ENCODE data around the gene LASP1NB.
"Not testable (repeated sequence)": the region's sequence is repeated elsewhere in the genome, so short reads cannot be mapped to it uniquely, and the experiment has no call there.

The LASP1NB gene

DNA sequence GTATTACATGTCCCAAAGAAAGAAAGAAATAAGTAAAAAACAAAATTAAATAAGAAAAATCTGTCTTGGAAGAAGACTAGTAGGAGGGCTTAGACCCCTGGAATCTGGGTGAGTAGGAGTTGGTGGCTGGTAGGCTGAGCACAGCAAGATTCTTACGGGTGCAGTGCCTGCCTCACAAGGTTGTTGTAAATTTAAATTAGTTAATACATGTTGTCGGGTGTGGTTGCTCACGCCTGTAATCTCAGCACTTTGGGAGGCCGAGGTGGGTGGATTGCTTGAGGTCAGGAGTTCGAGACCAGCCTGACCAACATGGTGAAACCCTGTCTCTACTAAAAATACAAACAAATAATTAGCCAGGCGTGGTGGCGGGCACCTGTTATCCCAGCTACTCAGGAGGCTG, 28.4 kb downstream of the LASP1NB start:
- not testable (repeated sequence) for H3K27ac Mint-ChIP-seq; DNase-seq; H3K27me3 Mint-ChIP-seq; H3K36me3 Mint-ChIP-seq (ENCODE audit: low read depth); H3K4me3 Mint-ChIP-seq; H3K9me3 Mint-ChIP-seq
- peaks cover 11% of the 10 kb centered on the region for H3K4me1 Mint-ChIP-seq (ENCODE audit: low read depth)

DNA sequence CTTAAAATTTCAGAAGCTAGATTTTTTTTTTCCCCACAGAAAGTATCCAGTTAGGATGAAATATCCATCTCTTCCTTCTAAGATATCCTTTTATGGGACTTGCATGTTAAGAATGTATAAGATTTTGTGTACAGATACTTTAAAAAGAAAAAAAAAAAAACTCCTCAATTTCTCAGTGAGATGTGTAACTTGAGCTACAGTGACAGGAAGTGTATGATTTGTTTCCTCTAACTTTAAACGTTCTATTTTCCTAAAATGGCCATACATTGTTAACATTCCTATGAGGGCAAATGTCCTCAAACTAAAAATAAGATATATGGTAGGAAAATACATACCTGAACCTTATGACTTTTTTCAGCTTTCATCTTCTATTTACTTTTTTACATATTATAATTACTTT, 32.9 kb downstream of the LASP1NB start:
- Mint-ChIP-seq H3K4me1 (ENCODE audit: low read depth) (peaks cover 31% of the 10 kb centered on the region), H3K9me3 (no peaks in the 10 kb centered on the region), H3K4me3 (no peak overlapping the region), H3K27ac (no peak overlapping the region), H3K27me3 (no peaks in the 10 kb centered on the region), H3K36me3 (ENCODE audit: low read depth) (no peaks in the 10 kb centered on the region)
- DNase-seq, result no peak

DNA sequence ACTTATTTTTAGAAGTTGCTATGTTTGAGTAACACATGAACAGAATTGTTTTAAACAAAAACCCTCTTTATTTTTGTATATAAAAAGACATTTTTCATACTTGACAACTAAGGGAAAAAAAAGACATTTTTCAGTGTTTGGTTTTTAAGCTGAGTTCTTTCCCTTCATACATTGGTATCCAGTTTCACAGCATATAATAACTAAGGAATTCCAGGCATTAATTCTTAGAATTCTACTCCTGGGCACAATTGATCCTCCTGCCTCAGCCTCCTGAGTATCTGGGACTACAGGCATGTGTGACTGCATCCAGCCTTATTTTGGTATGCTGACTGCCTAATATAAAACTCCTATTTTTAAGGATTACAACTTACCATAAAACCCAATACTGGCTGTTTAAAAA, 33.3 kb downstream of the LASP1NB start:
- no peak overlapping the region for H3K4me3 Mint-ChIP-seq
- H3K4me1 Mint-ChIP-seq (ENCODE audit: low read depth), result peaks cover 31% of the 10 kb centered on the region
- no peak for DNase-seq
- no peaks in the 10 kb centered on the region for H3K36me3 Mint-ChIP-seq (ENCODE audit: low read depth)
- no peaks in the 10 kb centered on the region for H3K27me3 Mint-ChIP-seq
- no peaks in the 10 kb centered on the region for H3K9me3 Mint-ChIP-seq
- H3K27ac Mint-ChIP-seq, result peak overlapping the region; percentile 22

DNA sequence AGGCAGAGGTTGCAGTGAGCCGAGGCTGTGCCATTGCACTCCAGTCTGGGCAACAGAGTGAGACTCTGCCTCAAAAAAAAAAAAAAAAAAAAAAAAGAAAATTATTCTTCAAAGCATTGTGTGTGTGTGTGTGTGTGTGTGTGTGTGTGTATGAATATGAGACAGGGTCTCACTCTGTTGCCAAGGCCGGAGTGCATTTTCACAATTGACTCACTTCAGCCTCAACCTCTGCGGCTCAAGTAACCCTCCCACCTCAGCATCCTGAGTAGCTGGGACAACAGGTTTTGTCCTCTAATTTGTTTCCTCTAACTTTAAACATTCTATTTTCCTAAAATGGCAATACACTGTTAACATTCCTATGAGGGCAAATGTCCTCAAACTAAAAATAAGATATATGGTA, 34.1 kb downstream of the LASP1NB start:
- no peak overlapping the region for H3K4me3 Mint-ChIP-seq
- peaks cover 31% of the 10 kb centered on the region for H3K4me1 Mint-ChIP-seq (ENCODE audit: low read depth)
- no peaks in the 10 kb centered on the region for H3K9me3 Mint-ChIP-seq
- DNase-seq, result no peak
- no peaks in the 10 kb centered on the region for H3K27me3 Mint-ChIP-seq
- no peak overlapping the region for H3K27ac Mint-ChIP-seq
- no peaks in the 10 kb centered on the region for H3K36me3 Mint-ChIP-seq (ENCODE audit: low read depth)

DNA sequence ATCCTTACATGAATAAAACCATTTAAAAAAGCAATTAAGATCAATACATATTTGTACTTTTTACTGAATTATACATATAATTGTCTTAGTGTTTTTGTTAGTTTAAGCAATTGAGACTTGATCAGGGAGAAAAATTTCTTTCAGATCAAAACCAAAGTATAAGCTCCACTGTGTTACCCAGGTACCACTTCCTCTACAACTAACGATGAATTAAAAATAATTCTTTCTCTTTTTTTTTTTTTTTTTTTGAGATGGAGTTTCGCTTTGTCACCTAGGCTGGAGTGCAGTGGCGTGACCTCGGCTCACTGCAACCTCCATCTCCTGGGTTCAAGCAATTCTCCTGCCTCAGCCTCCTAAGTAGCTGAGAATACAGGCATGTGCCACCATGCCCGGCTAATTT, 35.0 kb downstream of the LASP1NB start:
- Mint-ChIP-seq H3K36me3 (ENCODE audit: low read depth) (no peaks in the 10 kb centered on the region), H3K27ac (no peak overlapping the region), H3K9me3 (no peaks in the 10 kb centered on the region), H3K4me1 (ENCODE audit: low read depth) (peaks cover 31% of the 10 kb centered on the region), H3K4me3 (no peak overlapping the region), H3K27me3 (no peaks in the 10 kb centered on the region)
- no peak for DNase-seq

DNA sequence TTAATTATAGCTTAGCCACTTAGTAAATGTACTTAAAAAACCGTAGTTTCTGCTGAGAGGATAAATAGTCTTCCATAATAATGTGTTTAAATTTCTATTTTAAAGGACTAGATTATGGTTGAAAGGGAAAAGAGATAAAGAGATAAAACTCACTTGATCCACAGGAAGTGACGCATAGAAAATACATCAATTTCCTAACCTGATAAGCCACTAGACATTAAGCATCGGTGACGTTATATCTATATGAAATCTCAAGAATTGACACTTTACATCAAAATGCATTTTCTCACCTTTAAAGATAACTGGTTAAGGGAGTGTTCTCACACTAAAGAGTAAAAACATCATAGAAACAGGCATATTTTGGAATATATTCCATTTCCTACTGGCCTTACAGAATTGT, 36.0 kb downstream of the LASP1NB start:
- Mint-ChIP-seq H3K4me3 (no peak overlapping the region), H3K4me1 (ENCODE audit: low read depth) (peaks cover 31% of the 10 kb centered on the region), H3K27me3 (no peaks in the 10 kb centered on the region), H3K36me3 (ENCODE audit: low read depth) (no peaks in the 10 kb centered on the region), H3K9me3 (no peaks in the 10 kb centered on the region), H3K27ac (no peak overlapping the region)
- DNase-seq, result no peak

DNA sequence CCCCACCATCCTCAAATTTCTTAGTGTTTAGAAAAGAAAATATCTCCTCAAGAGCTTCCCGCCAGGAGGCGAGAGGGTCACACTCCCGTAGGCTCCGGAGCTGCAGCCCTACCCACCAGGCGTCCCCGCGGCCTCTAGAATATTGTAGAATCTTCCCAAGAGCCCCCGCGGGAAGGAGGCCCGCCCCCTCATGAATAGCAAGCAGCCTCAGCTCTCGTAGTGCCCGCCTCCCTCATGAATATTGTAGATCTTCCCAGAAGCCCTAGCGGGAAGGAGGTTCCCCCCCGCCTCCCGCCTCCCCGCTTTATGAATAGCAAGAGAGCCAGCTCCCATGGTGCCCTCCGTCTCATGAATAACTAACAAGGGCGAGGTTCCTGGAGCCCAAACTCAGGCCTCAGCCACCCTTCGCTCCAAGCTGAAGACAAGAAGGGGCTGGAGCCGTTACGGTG, 41.9 kb downstream of the LASP1NB start, which contains the start of gene FBXO47:
TSS of gene FBXO47 (minus strand) at position 114 of the 449 bp plus-strand sequence. CDS start 4,378 bp downstream, outside the sequence.
- Mint-ChIP-seq H3K4me1 (ENCODE audit: low read depth) (peaks cover 17% of the 10 kb centered on the region), H3K27ac (peak within 1 kb of the TSS; percentile 89), H3K36me3 (ENCODE audit: low read depth) (no peaks in the 10 kb centered on the region), H3K4me3 (peak within 1 kb of the TSS; percentile 70), H3K27me3 (no peaks in the 10 kb centered on the region), H3K9me3 (no peaks in the 10 kb centered on the region)
- peak; percentile 84 for DNase-seq

DNA sequence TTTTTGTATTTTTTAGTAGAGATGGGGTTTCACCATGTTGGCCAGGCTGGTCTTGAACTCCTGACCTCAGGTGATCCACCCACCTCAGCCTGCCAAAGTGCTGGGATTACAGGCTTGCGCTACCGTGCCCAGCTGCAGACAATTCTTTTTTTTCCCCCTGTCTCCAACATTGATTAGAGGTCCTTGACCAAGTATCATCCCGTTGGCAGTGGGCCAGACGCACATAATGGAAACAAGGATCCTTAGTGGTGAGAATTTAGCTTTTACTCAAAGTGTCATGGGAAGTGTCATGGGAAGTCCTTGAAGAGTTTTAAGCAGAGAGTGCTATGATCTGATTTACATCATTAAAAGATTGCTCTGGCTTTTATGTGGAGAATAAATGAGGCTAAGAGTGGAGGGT, 43.9 kb downstream of the LASP1NB start:
- DNase-seq, result no peak
- H3K27me3 Mint-ChIP-seq, result no peaks in the 10 kb centered on the region
- no peak overlapping the region for H3K4me3 Mint-ChIP-seq
- no peaks in the 10 kb centered on the region for H3K9me3 Mint-ChIP-seq
- H3K27ac Mint-ChIP-seq, result no peak overlapping the region
- H3K4me1 Mint-ChIP-seq (ENCODE audit: low read depth), result peaks cover 17% of the 10 kb centered on the region
- H3K36me3 Mint-ChIP-seq (ENCODE audit: low read depth), result no peaks in the 10 kb centered on the region

DNA sequence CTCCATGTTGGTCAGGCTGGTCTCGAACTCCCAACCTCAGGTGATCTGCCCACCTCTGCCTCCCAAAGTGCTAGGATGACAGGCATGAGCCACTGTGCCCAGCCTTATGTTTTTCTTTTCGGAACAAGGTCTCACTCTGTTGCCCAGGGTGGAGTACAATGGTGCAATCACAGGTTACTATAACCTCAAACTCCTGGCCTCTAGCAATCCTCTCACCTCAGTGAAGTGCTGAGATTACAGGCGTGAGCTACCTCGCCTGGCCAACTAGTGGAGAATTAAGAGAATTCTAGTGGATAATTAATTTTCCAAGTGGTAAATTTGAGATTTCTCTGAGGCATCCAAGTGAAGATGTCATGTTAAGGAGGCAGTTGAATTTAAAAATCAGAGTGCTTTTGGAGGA, 44.7 kb downstream of the LASP1NB start:
- Mint-ChIP-seq H3K4me3 (no peak overlapping the region), H3K27me3 (no peaks in the 10 kb centered on the region), H3K36me3 (ENCODE audit: low read depth) (no peaks in the 10 kb centered on the region), H3K9me3 (no peaks in the 10 kb centered on the region), H3K27ac (no peak overlapping the region), H3K4me1 (ENCODE audit: low read depth) (peaks cover 17% of the 10 kb centered on the region)
- no peak for DNase-seq

DNA sequence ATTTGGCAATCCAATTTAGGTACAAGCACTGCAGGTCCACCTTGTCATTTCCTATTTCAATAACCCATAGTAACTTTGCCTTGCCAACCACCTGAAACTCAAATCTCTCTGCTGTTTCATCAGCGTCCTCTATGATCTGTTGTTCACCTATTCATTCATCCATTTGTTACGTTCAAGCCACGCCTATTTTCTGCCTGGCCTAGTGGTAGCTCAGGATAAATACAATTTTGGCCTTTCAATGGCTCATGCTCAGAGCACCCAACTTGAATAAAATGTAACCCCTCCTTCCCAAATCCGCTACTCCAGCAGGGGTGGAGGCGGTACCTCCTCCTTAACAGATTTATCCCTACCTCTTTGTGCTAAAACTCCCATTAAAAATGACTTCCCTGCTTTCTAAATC, 45.4 kb downstream of the LASP1NB start:
- H3K27ac Mint-ChIP-seq, result no peak overlapping the region
- DNase-seq, result no peak
- no peaks in the 10 kb centered on the region for H3K27me3 Mint-ChIP-seq
- no peaks in the 10 kb centered on the region for H3K36me3 Mint-ChIP-seq (ENCODE audit: low read depth)
- no peak overlapping the region for H3K4me3 Mint-ChIP-seq
- H3K9me3 Mint-ChIP-seq, result no peaks in the 10 kb centered on the region
- H3K4me1 Mint-ChIP-seq (ENCODE audit: low read depth), result peaks cover 18% of the 10 kb centered on the region

DNA sequence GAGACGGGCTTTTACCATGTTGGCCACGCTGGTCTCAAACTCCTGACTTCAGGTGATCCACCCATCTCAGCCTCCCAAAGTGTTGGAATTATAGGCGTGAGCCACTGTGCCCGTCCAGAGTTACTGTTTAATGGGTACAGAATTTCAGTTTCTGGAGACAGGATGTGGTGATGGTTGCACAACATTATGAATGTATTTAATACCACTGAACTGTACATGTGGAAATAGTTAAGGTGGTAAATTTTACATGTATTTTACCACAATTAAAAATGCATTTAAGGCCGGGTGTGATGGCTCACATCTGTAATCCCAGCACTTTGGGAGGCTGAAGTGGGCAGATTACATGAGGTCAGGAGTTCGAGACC, 50.8 kb downstream of the LASP1NB start:
- not testable (repeated sequence) for H3K4me1 Mint-ChIP-seq (ENCODE audit: low read depth); H3K4me3 Mint-ChIP-seq; H3K36me3 Mint-ChIP-seq (ENCODE audit: low read depth); H3K9me3 Mint-ChIP-seq; H3K27me3 Mint-ChIP-seq; DNase-seq; H3K27ac Mint-ChIP-seq

DNA sequence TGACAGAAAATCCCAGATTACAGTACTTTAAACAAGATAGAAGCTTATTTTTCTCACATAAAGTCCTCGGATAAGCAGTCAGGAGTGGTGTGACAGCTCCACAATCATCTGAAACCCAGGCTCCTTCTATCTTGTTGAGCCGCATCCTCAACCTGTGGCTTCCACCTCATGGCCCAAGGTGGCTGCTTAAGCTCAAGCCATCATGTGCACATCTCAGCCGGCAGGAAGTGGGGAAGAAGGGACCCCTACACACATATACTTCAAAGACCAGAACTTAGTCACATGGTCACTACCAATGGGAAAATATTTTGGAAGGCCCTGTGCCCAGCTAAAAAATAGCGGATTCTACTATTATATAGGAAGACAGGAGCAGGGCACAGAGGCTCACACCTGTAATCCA, 52.8 kb downstream of the LASP1NB start:
- DNase-seq, result no peak
- Mint-ChIP-seq H3K4me1 (ENCODE audit: low read depth) (peaks cover 9% of the 10 kb centered on the region), H3K36me3 (ENCODE audit: low read depth) (no peaks in the 10 kb centered on the region), H3K27ac (no peak overlapping the region), H3K9me3 (no peaks in the 10 kb centered on the region), H3K4me3 (no peak overlapping the region), H3K27me3 (no peaks in the 10 kb centered on the region)
